A673 (cell line): ENCODE data around the gene WSB2. TPM values are rescaled to one million over a fixed set of nuclear protein-coding genes. Genes with fewer than 3 reads are reported as not detected.

Experiments used
- BruUV-seq: library from RNA; stranded (reverse); fragments of 400-500 nt; replicated peaks from 2 replicates; lab custom pipeline; 2021; lab: Mats Ljungman, UMichigan
- CTCF ChIA-PET: fragments of 300-600 bp; sonication (Branson Sonifier 250); formaldehyde crosslinking; loops from one replicate; lab custom pipeline; 2022; ENCODE audit warnings: antibody characterized with exemption; lab: Charles Lee
- POLR2A ChIA-PET: fragments of 300-600 bp; sonication (Branson Sonifier 250); formaldehyde crosslinking; loops from one replicate; lab custom pipeline; 2022; ENCODE audit warnings: antibody characterized with exemption; ENCODE audit not compliant: low non-redundant PET; lab: Charles Lee
- DNase-seq: peaks from one replicate; pipeline ENCODE4 v3.0.0-alpha.2; 2015; ENCODE audit warnings: low spot score
- H3K27ac ChIP-seq: fragments of 200-600 bp; sonication (generic); 2 replicates; pipeline ENCODE4 v1.5.1; 2016; ENCODE audit warnings: mixed run types, low read depth, mild to moderate bottlenecking, mixed read lengths, antibody characterized with exemption, low read length; ENCODE audit not compliant: poor library complexity, severe bottlenecking
- H3K27me3 ChIP-seq: fragments of 200-600 bp; sonication (generic); replicated peaks from 2 replicates; pipeline ENCODE4 v1.6.1; 2017; ENCODE audit warnings: mixed run types, low read depth, mild to moderate bottlenecking, mixed read lengths, antibody characterized with exemption, low read length; ENCODE audit not compliant: insufficient read depth, poor library complexity
- H3K36me3 ChIP-seq: fragments of 200-600 bp; sonication (generic); 2 replicates; pipeline ENCODE4 v1.6.1; 2016; ENCODE audit warnings: mixed run types, mild to moderate bottlenecking, mixed read lengths, antibody characterized with exemption, low read length; ENCODE audit not compliant: insufficient read depth, poor library complexity, severe bottlenecking
- H3K4me1 ChIP-seq: fragments of 200-600 bp; sonication (generic); 2 replicates; pipeline ENCODE4 v1.6.1; 2017; ENCODE audit warnings: mixed run types, mild to moderate bottlenecking, mixed read lengths, antibody characterized with exemption, low read length; ENCODE audit not compliant: insufficient read depth, poor library complexity, severe bottlenecking
- H3K4me3 ChIP-seq: fragments of 200-600 bp; sonication (generic); 2 replicates; pipeline ENCODE4 v1.5.1; 2016; ENCODE audit warnings: low read depth, mixed run types, mild to moderate bottlenecking, mixed read lengths, low read length; ENCODE audit not compliant: poor library complexity, severe bottlenecking
- H3K9me3 ChIP-seq: fragments of 200-600 bp; sonication (generic); 2 replicates; pipeline ENCODE4 v1.6.1; 2016; ENCODE audit warnings: mixed run types, low read depth, mild to moderate bottlenecking, mixed read lengths, antibody characterized with exemption, low read length; ENCODE audit not compliant: poor library complexity, severe bottlenecking
- CTCF ChIP-seq: fragments of 300-800, 200-600 bp; sonication (generic); conservative IDR thresholded peaks from 2 replicates; pipeline ENCODE4 v1.5.1; 2017; ENCODE audit warnings: low read depth, mild to moderate bottlenecking, antibody characterized with exemption, low read length, moderate library complexity, mixed read lengths
- EZH2 ChIP-seq: fragments of 200-600 bp; sonication (generic); IDR thresholded peaks from 2 replicates; pipeline ENCODE4 v1.6.1; 2017; ENCODE audit warnings: borderline replicate concordance, low read depth, mild to moderate bottlenecking, mixed read lengths, antibody characterized with exemption, low read length; ENCODE audit not compliant: poor library complexity, severe bottlenecking
- intact Hi-C: fragments of 100-400 bp; cut with micrococcal nuclease; formaldehyde crosslinking; loops from one replicate; pipeline ENCODE4 v1.10.0; 2022; ENCODE audit not compliant: unreplicated experiment
- total RNA-seq: library from RNA; stranded (reverse); gene quantifications from 2 replicates; pipeline ENCODE4 v1.2.3, GENCODE V29; 2021

The WSB2 gene
- total RNA-seq, 1 experiment from 2014 or later: 122 TPM

GRCh38 chr12:118033902-118034301 lies 27.1 kb downstream of the WSB2 start:
- ChIA-PET POLR2A (interaction anchor here (0.6 kb wide), 1 partner anchor 187 kb away, joined by 10 read pairs; no protein-coding TSS in a partner anchor), CTCF (interaction anchor here (0.6 kb wide), 1 partner anchor 16 kb away, joined by 3 read pairs; no protein-coding TSS in a partner anchor)
- Histone ChIP-seq H3K27me3 (no peaks in the 10 kb centered on the region), H3K4me3 (no peak overlapping the region), H3K36me3 (peaks cover 98% of the 10 kb centered on the region), H3K27ac (peak overlapping the region; percentile 24), H3K9me3 (no peaks in the 10 kb centered on the region), H3K4me1 (no peaks in the 10 kb centered on the region)
- TF ChIP-seq CTCF: no peak
- TF ChIP-seq EZH2: no peak
- no peak for DNase-seq
- BruUV-seq: no TSS peak
- intact Hi-C loops: loop anchor here (2.0 kb wide), 1 partner anchor 159 kb away; no protein-coding TSS in a partner anchor

- Histone ChIP-seq H3K36me3 (peaks cover 97% of the 10 kb centered on the region), H3K4me1 (no peaks in the 10 kb centered on the region), H3K27ac (peak overlapping the region; percentile 24), H3K4me3 (no peak overlapping the region), H3K9me3 (no peaks in the 10 kb centered on the region), H3K27me3 (no peaks in the 10 kb centered on the region)
- DNase-seq: no peak
- intact Hi-C loops: no loop called here
- ChIA-PET POLR2A (interaction anchor here (0.6 to 0.8 kb wide), 2 partner anchors 10 to 188 kb away, joined by 10 to 15 read pairs; no protein-coding TSS in a partner anchor), CTCF (interaction anchor here (0.6 kb wide), 2 partner anchors 15 to 1285 kb away, joined by 3 to 5 read pairs; no protein-coding TSS in a partner anchor)
- TSS peak; percentile 66 for BruUV-seq
- TF ChIP-seq CTCF: no peak
Observed at GRCh38 chr12:118033323-118033722, 27.7 kb downstream of the WSB2 start.

GRCh38 chr12:118032188-118032587 lies 28.8 kb downstream of the WSB2 start:
- DNase-seq: no peak
- intact Hi-C loops: no loop called here
- peaks cover 93% of the 10 kb centered on the region for H3K36me3 ChIP-seq
- ChIA-PET POLR2A (no interaction called here), CTCF (no interaction called here)
- H3K9me3 ChIP-seq: no peaks in the 10 kb centered on the region
- no TSS peak for BruUV-seq
- H3K27ac ChIP-seq: no peak overlapping the region
- H3K4me1 ChIP-seq: no peaks in the 10 kb centered on the region
- TF ChIP-seq CTCF (no peak), EZH2 (no peak)
- H3K27me3 ChIP-seq: no peaks in the 10 kb centered on the region
- no peak overlapping the region for H3K4me3 ChIP-seq
